GM19324 (cell line): ENCODE measurements around the gene GADD45A.

Experiments used
- ATAC-seq: cut with Tn5 transposase; IDR thresholded peaks from one replicate; pipeline ENCODE4 v1.9.1; 2021; ENCODE audit warnings: mild to moderate bottlenecking, moderate library complexity; ENCODE audit not compliant: unreplicated experiment, low FRiP score

The GADD45A gene

DNA sequence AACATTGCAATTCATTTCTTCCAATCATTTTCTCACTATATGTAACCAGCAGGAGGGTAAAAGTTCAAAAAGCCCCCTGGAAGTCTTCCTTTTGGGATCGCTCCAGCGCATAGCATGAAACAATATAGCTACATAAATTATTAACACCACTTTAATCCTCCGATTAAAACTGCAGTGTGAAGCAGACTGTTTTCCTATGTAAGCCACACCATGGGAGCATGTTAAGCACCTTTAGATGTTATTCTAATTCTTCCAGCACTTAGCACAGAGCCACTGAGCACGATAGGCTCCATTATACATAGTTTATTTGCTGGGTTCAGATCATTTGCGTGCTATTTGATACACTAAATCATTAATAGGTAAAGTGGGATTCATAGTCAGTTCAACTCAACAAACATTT lies 18.4 kb upstream of the GADD45A start:
- no peak for ATAC-seq

DNA sequence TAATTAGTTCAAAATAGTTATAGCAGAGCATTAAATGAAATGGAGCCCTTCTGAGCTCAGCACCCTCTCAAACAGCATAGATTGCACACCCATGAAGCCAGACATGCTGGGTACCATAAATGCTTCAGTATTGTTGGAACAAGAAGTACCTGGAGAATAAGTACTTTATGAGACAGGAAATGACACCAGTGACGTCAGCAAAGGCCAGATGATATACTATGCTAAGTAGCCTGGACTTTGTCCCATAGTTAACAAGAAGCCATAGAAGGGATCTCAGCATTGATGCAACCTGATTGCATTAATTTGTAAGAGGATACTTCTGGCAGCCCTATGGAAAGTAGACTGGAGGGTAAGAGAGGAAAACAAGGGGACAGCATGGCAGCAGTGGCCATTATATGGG lies 16.3 kb upstream of the GADD45A start:
- no peak for ATAC-seq

DNA sequence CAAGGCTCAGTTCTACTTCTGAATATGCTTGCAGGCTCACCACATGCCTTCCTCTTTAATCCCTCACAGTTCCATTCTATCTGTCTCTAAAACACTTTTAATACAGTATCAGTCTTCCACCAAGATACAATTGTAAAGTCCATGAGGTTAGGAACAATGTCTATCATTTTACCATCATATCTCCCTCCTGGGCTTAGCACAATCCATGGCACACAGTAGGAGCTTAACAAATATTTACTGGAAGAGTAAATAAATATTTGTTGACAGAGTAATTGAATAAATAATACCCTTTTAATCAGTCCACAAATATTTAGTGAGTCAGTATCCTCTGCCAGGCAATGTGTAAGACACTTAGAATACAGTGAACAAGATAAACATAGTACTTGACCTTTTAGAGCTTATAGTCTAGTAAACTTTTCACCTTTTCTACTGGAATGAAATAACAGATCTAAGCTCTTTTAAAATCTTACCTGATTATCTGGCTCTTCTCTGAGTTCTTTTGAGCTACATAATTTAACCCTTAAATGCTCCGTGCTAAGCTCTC lies 12.7 kb upstream of the GADD45A start:
- no peak for ATAC-seq

DNA sequence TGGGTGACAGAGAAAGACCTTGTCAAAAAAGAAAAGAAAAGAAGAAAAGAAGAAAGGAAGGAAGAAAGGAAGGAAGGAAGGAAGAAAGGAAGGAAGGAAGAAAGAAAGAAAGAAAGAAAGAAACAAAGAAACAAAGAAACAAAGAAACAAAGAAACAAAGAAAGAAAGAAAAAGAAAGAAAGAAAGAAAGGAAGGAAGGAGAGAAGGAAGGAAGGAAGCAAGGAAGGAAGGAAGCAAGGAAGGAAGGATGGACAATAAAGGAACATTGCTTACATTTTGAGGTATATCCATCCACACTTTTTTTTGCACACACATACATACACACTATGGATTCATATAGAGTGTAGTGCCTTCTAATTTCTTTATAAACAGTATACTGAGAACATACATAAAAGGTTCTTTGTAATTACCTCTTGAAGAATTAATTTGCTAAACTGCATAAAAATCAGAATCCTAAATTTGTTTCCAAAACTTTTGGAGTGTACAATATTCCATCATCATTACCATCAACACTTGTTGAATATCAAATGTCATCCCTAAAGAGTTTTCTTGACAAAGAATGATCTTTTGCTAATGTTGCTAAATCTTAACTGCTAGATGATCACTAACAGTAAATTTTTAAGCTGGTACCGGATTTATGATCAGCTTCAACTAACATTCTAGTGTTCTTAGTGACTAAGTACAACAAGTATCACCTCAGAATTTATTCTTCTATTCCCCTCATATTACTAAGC lies 11.4 kb upstream of the GADD45A start:
- ATAC-seq, result no peak

DNA sequence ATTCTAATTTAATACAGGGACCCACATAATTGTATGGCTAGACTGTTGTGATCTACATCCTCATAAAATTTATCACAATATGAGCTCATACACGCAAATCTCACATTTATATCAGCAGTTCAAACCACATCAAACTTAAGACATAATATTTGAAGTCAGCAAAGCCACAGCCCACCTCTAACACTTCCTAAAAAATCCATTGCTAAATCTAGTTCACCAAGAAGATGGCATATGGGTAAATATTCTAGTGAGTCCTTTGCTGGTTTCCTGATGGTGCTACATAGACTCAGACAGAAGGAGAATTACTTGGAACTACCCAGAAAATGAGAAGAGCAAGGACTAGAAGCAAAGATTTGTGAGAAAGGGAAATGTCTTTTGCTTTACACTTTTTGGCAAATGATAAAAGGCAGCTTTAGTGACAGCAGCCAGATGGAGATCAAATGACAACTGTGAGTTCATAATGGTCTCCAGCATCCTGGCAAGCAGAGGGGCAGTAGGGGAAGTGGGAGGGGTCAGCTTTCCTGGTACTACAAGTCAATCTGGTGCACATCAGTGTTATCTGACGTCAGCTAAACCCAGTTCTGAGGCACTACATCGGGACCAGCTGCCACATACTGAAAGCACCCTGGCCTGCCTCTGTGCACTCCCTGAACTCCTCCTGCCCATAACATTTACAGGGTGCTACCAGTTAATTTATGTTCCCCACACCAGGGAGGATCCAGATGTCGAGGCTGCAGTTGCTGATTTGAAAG lies 10.6 kb upstream of the GADD45A start:
- ATAC-seq, result no peak

DNA sequence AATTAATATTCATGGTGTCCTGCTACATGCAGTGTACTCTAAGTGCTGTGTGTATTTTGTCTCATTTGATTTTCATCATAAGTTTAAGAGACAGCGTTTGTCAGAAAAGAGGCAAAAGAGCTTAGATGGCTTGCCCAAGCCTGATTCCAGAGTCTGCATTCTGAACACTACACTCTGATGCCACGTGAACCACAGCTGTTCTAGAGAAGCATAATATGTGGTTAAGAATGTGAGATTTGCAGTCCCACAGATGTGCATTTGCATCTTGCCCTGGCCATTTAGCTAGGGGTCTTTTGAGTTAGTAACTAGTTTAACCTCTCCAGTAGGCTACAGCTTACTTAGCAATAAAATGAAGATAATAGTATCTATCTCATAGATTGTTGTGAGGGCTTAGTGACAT lies 9.2 kb upstream of the GADD45A start:
- ATAC-seq, result peak; percentile 85

DNA sequence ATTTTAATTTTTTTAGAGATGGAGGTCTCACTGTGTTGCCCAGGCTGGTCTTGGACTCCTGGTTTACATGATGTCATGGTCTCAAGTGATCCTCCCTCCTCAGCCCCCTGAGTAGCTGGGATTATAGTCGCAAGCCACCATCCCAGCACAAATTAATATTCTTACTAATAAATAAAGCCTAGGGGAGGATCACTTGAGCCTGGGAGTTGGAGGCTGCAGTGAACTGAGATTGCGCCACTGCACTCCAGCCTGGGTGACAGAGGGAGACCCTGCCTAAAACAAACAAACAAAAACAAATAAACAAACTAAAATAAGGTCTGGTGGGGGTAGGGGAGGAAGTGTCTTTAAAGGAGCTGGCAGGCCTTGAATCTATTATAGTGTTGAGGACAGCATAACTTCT lies 8.7 kb upstream of the GADD45A start:
- ATAC-seq, result no peak

DNA sequence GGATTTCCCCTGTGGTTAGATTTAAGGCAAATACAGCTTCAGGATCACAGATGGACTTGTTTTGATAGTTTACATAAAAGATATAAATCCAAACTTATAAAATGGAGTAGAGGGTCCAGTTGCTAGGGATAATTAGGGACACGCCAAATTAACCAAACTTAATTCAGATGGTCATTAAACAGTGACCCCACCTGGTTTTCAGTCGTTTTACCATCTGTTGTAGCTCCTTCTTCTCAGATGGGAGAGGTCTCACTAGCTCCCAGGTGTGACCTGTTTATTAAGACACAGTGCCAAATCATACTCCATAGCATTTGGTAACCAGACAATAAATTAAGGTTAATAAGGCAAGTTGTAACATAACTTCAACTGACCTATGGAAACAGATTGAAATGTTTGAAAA lies 8.1 kb upstream of the GADD45A start:
- ATAC-seq, result no peak

DNA sequence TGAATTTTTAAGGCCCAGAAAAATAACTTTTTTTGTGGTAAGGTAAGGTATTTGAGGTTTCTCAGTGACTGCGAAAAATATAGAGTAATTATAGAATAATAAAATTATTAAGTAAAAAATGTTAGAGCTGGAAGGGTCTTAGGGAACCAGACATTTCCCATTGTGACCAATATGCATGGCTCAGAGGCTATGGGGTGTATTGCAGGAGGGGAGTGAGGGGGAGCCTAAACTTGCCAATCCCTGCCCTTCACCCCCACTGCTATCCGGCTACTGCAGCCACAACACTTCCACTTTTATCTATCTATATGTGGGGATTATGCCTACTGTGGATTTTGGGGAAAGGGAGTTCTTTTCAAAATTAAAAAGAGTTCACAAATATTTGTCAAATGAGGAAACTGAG lies 7.6 kb upstream of the GADD45A start:
- no peak for ATAC-seq

DNA sequence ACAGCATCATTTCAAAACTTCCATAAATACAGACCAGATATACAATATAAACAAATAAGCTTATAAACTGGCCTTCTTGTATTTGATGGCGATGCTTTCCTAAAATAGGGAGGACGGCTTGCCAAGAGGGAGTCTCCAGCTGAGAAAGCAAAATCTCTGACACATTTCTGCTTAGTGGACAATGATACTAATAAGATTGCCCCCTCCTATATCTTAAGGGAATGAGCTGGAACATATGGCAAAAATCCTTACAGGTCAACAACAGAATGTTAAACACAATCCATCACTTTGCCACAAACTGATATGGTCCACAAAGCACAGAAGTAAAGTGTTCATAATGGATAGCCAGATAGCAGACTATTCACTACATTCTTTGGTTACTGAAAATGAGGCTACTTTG lies 7.1 kb upstream of the GADD45A start:
- ATAC-seq, result no peak

DNA sequence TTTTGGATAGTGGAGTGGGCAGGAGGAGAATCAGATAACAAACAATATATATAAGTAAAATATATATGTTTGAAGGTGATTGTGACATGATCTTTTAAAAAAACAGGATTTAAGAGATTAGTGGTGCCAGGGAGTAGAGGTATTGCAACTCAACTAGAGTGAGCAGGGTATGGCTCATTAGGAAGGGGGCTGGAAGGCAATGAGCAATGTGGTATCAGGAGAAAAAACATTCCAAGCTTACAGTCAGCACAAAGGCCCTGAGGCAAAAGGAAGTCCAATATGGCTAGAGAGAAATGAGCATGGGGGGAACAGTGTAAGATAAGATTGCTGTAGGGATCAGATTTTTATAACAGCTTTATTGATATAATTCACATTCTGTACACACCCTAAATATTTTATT lies 5.3 kb upstream of the GADD45A start:
- ATAC-seq, result no peak

DNA sequence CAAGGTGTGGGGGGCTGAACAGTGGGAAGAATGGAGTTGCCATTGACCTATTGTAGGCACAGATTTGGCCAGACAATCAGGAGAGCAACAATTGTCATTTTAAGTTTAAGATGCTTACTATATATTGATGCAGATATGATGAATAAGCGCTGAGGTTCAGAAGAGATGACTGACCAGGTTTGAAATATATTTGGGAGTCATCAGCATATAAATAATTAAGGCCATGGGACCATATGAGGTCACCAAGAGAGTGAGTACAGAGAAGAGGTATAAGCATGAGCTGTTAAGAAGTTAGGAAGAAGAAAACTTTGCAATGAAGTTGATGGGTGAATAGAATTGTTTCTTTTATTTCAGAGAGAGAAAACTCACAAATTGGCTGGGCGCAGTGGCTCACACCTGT lies 4.5 kb upstream of the GADD45A start:
- ATAC-seq, result no peak

DNA sequence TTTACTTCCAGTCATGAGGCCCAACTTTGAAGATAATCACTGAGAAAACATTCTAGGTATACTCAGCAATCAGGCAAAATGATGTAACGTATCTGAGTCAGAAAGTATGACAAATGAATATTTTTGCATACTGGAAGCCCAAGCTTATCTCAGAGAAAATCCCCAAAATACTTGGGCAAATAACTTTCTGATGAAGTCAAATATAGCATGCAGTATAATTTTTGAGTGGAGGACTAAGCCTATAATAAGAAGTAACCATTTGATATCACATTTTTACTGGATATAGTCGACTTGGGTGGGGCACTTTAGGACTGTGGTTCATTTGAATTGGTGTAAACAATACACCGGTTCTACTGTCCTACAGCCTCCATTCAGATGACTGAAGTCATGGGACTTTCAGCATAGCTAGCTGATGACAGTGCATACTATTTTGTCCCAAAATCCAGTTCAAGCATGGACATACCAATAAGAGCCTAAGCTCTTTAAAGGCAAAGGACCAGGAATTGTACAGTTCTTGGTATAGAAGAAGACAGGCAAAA lies 2.3 kb upstream of the GADD45A start:
- ATAC-seq, result no peak

DNA sequence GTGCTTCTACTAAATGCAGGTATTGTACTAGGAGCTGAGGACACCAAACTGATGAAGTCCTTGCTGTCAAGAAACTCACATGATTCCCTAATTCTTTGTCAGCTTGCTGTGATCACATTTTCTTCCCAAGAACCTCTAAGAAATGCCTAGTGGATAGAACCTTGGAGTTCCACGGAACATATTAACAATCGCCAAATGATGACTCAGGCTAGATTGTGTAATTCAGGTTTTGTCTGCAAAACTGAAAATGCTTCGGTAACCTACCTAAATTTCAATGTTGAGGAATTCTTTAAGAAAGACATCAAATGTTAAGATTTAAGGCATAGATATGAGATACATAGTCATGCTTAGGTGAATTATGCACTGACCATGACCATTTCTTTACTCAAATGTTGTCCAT lies 1.7 kb upstream of the GADD45A start:
- no peak for ATAC-seq

DNA sequence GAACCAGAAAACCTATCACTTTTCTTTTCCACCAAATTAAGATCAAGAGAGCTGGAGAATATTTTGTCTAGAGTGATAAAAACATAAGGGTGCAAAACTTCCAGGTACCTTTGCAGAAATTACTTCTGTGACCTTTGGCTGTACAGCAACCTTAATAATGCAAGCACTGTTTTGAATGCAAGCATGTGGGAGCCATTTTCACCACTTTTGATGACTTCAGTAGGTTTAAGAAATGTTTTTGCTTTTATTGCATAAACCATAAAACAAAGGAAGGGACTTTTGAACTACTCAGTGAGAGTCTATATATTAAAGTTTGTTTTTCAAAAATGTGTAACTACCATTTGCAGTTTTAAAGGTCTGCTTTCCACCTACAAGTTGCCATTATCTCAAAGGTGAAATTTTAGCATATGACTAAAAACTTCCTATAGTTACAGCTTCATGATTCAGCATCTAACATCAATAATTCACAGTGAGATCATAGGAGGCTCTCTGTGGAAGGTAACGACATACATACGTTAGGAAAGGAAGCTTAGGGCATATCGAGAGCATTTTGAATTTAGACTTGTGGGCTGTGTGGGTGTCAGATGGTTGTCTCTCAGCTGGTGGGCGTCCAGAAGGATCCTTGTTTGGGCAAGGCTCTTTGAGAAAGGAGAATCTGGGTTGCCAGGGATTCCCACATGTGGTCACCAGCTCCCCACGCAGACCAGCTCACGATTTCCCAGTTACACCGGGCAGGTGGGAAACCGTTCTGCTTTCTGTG lies 1.1 kb upstream of the GADD45A start:
- ATAC-seq, result no peak

DNA sequence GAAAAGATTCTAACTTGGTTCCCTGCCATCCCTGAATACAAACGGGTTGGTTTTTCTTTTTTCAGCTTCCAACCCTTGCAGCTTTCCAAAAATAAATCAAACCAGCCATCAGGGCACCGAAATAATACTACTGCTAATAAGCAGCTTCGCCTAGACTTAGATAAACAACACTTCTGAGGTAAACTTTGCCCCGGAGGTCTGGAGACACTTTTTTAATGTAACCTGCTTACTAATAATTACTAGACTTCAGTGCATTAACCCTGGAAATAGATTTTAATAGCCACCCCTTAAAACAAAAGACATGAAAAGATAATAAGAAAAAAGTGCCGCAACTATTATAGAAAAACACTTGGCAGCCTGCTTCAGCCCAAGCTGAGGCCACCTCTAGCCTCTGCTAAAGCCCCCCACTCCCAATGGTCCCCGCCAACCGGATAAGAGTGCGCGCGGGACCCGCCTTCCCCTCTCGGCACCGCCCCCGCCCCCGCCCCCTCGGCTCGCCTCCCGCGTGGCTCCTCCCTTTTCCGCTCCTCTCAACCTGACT lies 405 bp upstream of the GADD45A start:
- ATAC-seq, result no peak

DNA sequence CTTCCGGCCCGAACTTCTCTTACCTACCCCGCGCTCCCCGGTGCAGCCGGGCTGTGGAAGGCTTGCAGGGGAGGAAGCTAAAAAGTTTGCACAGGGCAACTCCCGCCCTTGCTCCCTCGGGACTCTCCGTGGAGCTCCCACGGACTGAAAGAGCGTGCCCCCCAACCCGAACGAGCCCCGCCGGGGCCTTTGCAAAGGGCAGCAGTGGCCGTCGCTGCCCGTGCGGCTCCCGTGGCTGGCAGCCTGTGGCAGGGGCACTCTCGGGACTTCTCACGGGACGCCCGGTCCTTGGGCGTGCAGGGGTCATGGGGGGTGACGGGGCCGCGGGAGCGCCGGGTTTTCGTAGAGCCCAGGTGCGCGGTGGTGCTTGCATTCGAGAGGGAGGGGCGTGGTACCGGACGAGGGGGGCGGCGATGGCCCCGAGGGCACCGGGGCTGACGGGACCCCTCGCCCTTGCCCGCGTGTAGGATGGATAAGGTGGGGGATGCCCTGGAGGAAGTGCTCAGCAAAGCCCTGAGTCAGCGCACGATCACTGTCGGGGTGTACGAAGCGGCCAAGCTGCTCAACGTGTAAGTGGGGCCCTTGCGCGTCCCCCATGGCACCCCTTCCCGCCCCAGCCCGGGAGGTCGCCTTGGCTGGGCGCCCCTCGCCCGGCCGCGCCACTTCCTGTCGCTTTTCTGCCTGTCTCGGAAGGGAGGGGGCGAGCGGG lies 711 bp downstream of the GADD45A start:
- ATAC-seq, result peak; percentile 13

DNA sequence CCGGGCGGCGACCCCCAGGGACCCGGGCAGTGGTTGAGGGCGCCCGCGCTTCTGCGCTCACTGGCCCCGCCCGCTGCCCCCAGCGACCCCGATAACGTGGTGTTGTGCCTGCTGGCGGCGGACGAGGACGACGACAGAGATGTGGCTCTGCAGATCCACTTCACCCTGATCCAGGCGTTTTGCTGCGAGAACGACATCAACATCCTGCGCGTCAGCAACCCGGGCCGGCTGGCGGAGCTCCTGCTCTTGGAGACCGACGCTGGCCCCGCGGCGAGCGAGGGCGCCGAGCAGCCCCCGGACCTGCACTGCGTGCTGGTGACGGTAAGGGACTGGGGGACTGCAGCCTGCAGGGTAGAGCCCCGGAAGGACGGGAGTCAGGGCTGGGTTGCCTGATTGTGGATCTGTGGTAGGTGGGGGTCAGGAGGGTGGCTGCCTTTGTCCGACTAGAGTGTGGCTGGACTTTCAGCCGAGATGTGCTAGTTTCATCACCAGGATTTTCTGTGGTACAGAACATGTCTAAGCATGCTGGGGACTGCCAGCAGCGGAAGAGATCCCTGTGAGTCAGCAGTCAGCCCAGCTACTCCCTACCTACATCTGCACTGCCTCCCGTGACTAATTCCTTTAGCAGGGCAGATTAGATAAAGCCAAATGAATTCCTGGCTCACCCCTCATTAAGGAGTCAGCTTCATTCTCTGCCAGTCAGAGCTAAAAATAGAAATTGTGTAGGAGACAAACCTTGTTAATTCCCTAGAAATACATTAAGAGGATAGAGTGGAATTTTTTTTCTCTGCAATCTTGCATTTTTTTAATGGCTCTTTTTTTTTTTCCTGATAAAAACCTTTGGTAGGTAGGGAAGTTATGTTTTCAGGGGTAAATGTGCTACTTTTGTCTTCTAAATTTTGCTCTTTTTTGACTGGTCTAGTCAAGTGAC lies 1.5 kb downstream of the GADD45A start:
- peak; percentile 16 for ATAC-seq

DNA sequence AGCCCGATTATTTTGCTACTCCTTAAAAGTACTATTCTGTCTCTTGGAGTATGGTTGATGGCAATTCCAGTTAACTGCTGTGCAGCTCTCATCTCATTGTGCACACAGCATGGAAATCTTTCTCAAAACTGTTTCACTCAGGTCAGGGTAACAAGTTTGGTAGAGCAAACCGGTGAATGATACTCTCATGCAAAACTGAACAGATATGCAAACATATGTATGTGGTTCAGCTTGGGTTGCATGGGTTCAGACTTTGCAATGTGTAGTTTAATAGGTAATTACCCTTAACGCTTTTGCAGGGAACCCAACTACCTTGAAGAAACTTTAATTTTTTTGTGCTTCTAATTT lies 2.2 kb downstream of the GADD45A start:
- no peak for ATAC-seq
